ENCODE results near the gene CUBN.
A peak's percentile ranks its signal among the peaks of the same experiment; 100 is the strongest.

The CUBN gene

DNA sequence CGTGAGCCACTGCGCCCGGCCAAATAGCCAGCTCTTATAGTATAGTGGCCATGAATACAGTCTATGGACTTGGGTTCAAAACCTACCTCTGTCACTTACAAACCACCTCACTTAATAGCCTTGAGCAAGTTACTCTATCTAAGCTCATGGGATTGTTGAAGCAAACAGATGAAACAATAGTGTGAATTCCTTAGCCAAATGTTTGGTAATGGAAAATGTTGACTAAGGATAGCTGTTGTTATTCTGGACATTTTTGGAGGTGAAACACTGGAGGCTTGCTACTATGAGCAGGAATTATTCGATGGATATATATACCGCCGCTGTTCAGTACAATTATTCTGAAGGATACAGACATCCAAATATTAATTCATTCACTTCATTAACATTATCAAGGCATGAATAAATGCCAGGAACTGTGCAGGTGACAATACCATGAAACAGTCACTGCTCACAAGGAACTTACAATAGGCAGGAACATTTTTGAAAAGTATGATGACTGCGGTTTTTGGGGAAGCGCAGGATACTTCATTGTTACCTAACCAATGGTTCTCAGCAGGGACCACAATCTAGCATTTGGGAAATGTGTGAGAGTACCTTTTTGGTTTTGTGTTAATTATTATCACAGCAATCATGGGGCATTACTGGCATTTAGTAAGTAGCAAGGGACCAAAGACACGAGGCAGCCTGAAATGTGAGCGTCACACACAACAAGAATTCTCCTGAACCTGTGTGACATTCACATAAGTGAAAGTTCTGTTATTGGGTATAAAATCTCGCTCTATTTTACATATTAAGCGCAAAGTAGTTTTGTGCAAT lies 55.7 kb downstream of the CUBN start:
- Histone ChIP-seq H3K27ac (ENCODE audit: low read depth, low read length) (peak overlapping the region; percentile 99), H2AFZ (ENCODE audit: low read length, unreplicated experiment) (no peak overlapping the region), H3K4me3 (ENCODE audit: low read depth, low read length) (no peak overlapping the region)

DNA sequence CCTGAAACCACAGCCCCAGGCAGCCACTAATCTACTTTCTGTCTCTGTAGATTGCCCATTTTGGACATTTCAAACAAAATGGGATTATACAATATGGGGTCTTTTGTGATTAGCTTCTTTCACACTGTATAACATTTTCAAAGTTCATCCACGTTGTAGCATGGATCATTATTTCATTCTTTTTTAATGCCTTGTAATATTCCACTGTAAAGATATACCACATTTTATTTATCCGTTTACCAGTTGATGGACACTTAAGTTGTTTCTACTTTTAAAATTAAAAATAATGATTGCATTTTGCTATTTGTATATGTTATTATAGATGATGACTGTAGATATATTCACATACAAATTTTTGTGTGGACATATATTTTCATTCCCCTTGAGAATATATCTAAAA lies 60.7 kb downstream of the CUBN start:
- Histone ChIP-seq H2AFZ (ENCODE audit: low read length, unreplicated experiment) (no peak overlapping the region), H3K79me2 (ENCODE audit: control insufficient read depth, insufficient read depth, low read length, unreplicated experiment) (no peaks in the 10 kb centered on the region), H3K4me1 (ENCODE audit: control insufficient read depth, insufficient read depth, low read length, unreplicated experiment) (peaks cover 28% of the 10 kb centered on the region), H3K36me3 (ENCODE audit: insufficient read depth, low read length) (no peaks in the 10 kb centered on the region), H3K4me3 (ENCODE audit: low read depth, low read length) (no peak overlapping the region), H3K27ac (ENCODE audit: low read depth, low read length) (no peak overlapping the region), H3K27me3 (ENCODE audit: insufficient read depth, low read length) (no peaks in the 10 kb centered on the region)

More for the DNA sequence above, 55.7 kb downstream of the CUBN start:
- Histone ChIP-seq H3K36me3 (ENCODE audit: insufficient read depth, low read length) (no peaks in the 10 kb centered on the region), H3K79me2 (ENCODE audit: control insufficient read depth, insufficient read depth, low read length, unreplicated experiment) (no peaks in the 10 kb centered on the region), H3K4me1 (ENCODE audit: control insufficient read depth, insufficient read depth, low read length, unreplicated experiment) (peaks cover 47% of the 10 kb centered on the region), H3K27me3 (ENCODE audit: insufficient read depth, low read length) (no peaks in the 10 kb centered on the region)

DNA sequence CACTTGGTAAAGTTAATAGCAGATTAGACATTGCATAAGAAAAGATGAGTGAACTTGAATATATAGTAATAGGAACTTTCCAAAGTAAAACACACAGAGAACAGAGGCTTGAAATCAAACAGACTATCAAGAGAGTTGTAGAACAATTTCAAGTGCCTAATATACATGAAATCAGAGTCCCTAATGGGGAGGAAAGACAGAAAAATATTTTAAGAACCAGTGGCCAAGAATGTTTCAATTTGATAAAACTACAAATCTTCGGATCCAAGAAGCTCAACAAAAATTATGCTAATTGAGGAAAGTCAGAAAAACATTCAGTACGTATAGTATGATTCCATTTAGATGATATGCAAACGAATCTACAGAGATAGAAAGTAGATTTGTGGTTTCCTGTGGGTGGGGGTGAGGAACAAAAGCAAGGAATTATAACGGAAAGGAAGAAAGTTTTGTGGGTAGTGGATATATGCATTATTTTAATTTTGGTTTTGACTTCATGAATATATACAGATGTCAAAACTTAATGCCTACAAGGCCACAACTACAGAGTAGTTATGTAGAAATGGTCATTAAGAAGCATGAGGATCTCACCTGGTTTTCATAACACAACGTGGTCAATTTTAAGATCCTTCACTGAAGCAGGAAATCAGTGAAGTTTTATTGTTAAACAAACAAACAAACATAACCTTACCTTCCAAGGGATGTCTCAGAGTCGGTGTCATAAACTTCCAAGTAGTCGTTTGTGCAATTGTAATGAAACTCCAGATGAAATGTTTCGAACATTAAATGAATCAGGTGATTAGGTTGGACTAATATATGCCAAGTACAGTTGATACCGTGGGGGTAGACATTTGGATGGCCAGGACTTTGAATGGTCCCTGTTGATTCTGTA lies 62.0 kb downstream of the CUBN start:
- H3K27me3 ChIP-seq (ENCODE audit: insufficient read depth, low read length), result no peaks in the 10 kb centered on the region
- H3K4me1 ChIP-seq (ENCODE audit: control insufficient read depth, insufficient read depth, low read length, unreplicated experiment), result peaks cover 35% of the 10 kb centered on the region
- no peaks in the 10 kb centered on the region for H3K79me2 ChIP-seq (ENCODE audit: control insufficient read depth, insufficient read depth, low read length, unreplicated experiment)
- peak overlapping the region; percentile 27; the same call in 1 of the 2 replicates for H3K4me3 ChIP-seq (ENCODE audit: low read depth, low read length)
- peak overlapping the region; percentile 77 for H2AFZ ChIP-seq (ENCODE audit: low read length, unreplicated experiment)
- no peaks in the 10 kb centered on the region for H3K36me3 ChIP-seq (ENCODE audit: insufficient read depth, low read length)
- H3K27ac ChIP-seq (ENCODE audit: low read depth, low read length), result peak overlapping the region; percentile 61

DNA sequence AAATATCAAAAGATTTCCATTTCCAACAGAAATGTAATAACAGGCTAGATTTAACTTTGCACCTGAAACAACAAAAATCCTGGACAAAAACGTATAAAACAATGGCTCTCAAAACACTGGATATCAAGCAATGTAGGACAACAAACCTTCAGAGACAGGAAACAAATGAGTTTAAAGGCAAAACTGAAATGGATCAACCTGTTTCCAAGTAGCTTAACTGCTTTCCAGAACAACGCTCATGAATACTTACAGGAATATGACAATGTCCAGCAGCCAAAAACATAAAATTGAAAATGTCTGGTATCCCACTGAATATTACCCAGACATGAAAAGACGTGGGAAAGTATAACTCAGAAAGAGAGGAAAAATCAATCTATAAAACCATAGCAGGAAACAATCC lies 62.8 kb downstream of the CUBN start:
- Histone ChIP-seq H3K4me3 (ENCODE audit: low read depth, low read length) (no peak overlapping the region), H3K27ac (ENCODE audit: low read depth, low read length) (peak overlapping the region; percentile 61), H2AFZ (ENCODE audit: low read length, unreplicated experiment) (peak overlapping the region; percentile 35), H3K27me3 (ENCODE audit: insufficient read depth, low read length) (no peaks in the 10 kb centered on the region), H3K4me1 (ENCODE audit: control insufficient read depth, insufficient read depth, low read length, unreplicated experiment) (peaks cover 34% of the 10 kb centered on the region), H3K36me3 (ENCODE audit: insufficient read depth, low read length) (no peaks in the 10 kb centered on the region), H3K79me2 (ENCODE audit: control insufficient read depth, insufficient read depth, low read length, unreplicated experiment) (no peaks in the 10 kb centered on the region)

DNA sequence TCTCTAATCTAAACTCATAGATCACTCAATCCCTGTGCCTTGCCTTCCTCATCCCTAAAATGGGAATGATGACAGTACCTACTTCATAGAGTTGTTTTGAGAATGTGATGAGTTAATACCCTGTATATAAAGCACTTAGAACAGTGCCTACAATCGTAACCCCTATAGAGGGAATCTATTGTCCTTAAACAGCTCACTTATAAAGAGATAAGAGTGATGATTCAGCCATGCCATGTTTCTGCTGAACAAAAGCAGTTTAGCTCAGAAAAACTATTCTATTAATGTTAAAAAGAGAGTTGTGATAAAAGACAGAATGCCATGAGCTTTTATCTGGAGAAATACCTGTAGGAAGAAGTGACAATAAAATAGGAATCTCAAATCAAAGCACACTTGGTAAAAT lies 63.6 kb downstream of the CUBN start:
- no peaks in the 10 kb centered on the region for H3K79me2 ChIP-seq (ENCODE audit: control insufficient read depth, insufficient read depth, low read length, unreplicated experiment)
- H3K27me3 ChIP-seq (ENCODE audit: insufficient read depth, low read length), result no peaks in the 10 kb centered on the region
- no peak overlapping the region for H3K4me3 ChIP-seq (ENCODE audit: low read depth, low read length)
- no peak overlapping the region for H2AFZ ChIP-seq (ENCODE audit: low read length, unreplicated experiment)
- no peak overlapping the region for H3K27ac ChIP-seq (ENCODE audit: low read depth, low read length)
- H3K36me3 ChIP-seq (ENCODE audit: insufficient read depth, low read length), result no peaks in the 10 kb centered on the region
- H3K4me1 ChIP-seq (ENCODE audit: control insufficient read depth, insufficient read depth, low read length, unreplicated experiment), result peaks cover 42% of the 10 kb centered on the region

DNA sequence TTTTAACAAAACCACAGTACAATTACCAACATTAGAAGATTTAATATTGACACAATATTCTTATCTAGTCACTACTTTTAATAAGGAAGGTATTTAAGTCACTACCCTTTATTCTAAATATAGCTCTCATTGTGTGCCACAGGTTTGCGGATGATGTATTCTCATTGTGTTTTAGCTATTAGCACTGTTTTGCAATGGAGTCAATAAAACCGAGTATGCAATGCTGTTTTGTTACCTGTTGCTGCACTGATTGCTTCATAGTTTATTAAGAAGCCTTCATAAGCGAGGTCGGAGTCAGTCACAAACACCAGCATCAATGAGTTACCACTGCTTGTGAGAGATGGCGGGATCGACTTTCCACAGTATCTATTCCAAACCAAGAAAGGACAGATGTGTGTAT lies 64.3 kb downstream of the CUBN start:
- H3K4me1 ChIP-seq (ENCODE audit: control insufficient read depth, insufficient read depth, low read length, unreplicated experiment), result peaks cover 44% of the 10 kb centered on the region

DNA sequence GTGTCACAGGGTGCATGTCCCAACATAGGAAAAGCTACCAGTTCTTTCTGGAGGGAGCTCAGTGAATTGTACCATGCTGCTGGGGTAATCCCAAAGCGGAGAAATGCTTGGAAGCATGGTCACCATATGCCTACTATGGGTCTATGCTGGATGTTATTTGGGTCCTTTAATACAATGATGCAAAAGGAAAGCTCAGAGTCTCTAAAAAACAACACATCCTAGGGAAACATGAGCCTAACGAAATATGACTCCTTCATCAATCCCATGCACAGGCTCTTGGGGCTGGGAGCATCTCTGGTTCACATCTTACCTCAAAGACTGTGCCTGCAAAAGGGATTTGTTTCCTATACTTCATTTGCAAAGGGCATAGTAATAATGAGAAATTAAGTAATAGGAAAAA lies 65.2 kb downstream of the CUBN start:
- Histone ChIP-seq H3K79me2 (ENCODE audit: control insufficient read depth, insufficient read depth, low read length, unreplicated experiment) (no peaks in the 10 kb centered on the region), H3K27me3 (ENCODE audit: insufficient read depth, low read length) (no peaks in the 10 kb centered on the region), H3K27ac (ENCODE audit: low read depth, low read length) (peak overlapping the region; percentile 100), H2AFZ (ENCODE audit: low read length, unreplicated experiment) (no peak overlapping the region), H3K4me3 (ENCODE audit: low read depth, low read length) (no peak overlapping the region), H3K4me1 (ENCODE audit: control insufficient read depth, insufficient read depth, low read length, unreplicated experiment) (peaks cover 49% of the 10 kb centered on the region), H3K36me3 (ENCODE audit: insufficient read depth, low read length) (no peaks in the 10 kb centered on the region)

More for the DNA sequence above, 64.3 kb downstream of the CUBN start:
- H3K36me3 ChIP-seq (ENCODE audit: insufficient read depth, low read length), result no peaks in the 10 kb centered on the region
- H3K4me3 ChIP-seq (ENCODE audit: low read depth, low read length), result no peak overlapping the region
- no peaks in the 10 kb centered on the region for H3K79me2 ChIP-seq (ENCODE audit: control insufficient read depth, insufficient read depth, low read length, unreplicated experiment)
- H3K27ac ChIP-seq (ENCODE audit: low read depth, low read length), result no peak overlapping the region
- H3K27me3 ChIP-seq (ENCODE audit: insufficient read depth, low read length), result no peaks in the 10 kb centered on the region
- H2AFZ ChIP-seq (ENCODE audit: low read length, unreplicated experiment), result no peak overlapping the region

DNA sequence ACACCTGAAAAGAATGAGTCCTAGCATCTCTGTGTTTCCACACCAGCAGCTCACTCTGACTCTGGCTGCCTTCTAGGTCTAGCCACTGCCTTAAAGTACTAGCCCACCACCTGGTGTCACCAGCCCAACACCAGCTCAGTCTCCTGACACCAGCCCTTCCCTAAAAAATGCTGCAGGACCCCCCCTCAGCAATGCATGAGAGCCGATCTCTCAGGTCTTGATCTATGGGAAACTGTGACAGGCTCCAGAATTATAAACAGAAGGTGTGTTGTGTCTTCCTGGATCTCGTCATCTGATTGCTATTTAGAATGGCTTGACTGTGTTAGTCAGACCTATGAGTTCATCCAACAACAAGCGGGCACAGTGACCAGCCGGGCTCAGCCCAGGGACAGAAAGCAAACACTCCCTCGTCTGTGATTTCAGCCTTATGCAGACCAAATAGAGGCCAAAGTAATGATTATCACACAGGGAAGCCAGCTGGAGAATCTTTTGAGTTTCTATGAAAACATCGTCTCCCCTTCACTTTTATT lies 66.6 kb downstream of the CUBN start:
- Histone ChIP-seq H3K27ac (ENCODE audit: low read depth, low read length) (peak overlapping the region; percentile 100), H3K27me3 (ENCODE audit: insufficient read depth, low read length) (no peaks in the 10 kb centered on the region), H3K4me1 (ENCODE audit: control insufficient read depth, insufficient read depth, low read length, unreplicated experiment) (peaks cover 59% of the 10 kb centered on the region), H3K36me3 (ENCODE audit: insufficient read depth, low read length) (no peaks in the 10 kb centered on the region), H2AFZ (ENCODE audit: low read length, unreplicated experiment) (peak overlapping the region; percentile 2), H3K79me2 (ENCODE audit: control insufficient read depth, insufficient read depth, low read length, unreplicated experiment) (no peaks in the 10 kb centered on the region), H3K4me3 (ENCODE audit: low read depth, low read length) (peak overlapping the region; percentile 57)

DNA sequence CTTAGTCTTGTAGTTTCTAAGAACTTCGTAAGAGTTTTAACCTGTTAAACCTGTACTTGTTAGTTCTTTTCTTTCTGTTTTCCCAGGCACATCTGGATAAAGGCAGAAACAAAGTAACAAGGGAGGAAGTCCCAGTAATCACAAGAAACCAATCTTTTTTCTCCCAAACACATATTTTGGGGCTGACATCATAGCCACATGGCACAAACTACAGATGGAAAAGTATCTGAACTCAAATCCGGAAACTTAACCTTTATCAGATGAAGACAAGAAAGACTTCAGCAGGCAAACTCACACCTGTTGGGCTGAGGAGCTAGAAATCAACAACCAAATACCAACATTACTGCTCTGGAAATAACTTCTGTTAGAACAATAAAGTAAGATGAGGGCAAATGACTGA lies 67.1 kb downstream of the CUBN start:
- no peaks in the 10 kb centered on the region for H3K79me2 ChIP-seq (ENCODE audit: control insufficient read depth, insufficient read depth, low read length, unreplicated experiment)
- H3K27me3 ChIP-seq (ENCODE audit: insufficient read depth, low read length), result no peaks in the 10 kb centered on the region
- H3K4me3 ChIP-seq (ENCODE audit: low read depth, low read length), result peak overlapping the region; percentile 57
- H3K4me1 ChIP-seq (ENCODE audit: control insufficient read depth, insufficient read depth, low read length, unreplicated experiment), result peaks cover 56% of the 10 kb centered on the region
- no peaks in the 10 kb centered on the region for H3K36me3 ChIP-seq (ENCODE audit: insufficient read depth, low read length)
- H2AFZ ChIP-seq (ENCODE audit: low read length, unreplicated experiment), result no peak overlapping the region
- H3K27ac ChIP-seq (ENCODE audit: low read depth, low read length), result peak overlapping the region; percentile 100

DNA sequence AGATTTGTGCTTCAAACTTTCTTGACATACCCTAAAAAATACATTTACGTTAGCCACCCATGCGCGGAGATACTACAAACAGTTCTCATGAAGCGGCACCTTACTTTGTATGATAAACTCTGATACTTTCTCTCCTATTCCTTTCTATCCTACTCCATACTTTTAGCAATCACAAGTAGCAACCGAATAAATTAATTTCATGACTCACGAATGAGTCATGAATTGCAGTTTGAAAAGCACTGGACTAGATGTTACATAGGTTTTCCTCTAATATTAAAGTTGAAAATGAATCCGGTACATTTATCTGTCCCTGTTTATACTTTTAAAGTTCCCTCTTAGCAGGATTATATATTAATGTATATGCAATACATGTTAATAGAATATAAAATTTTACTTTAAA lies 67.6 kb downstream of the CUBN start:
- Histone ChIP-seq H2AFZ (ENCODE audit: low read length, unreplicated experiment) (peak overlapping the region; percentile 20), H3K36me3 (ENCODE audit: insufficient read depth, low read length) (no peaks in the 10 kb centered on the region), H3K4me3 (ENCODE audit: low read depth, low read length) (peak overlapping the region; percentile 57), H3K27me3 (ENCODE audit: insufficient read depth, low read length) (no peaks in the 10 kb centered on the region), H3K27ac (ENCODE audit: low read depth, low read length) (peak overlapping the region; percentile 100), H3K4me1 (ENCODE audit: control insufficient read depth, insufficient read depth, low read length, unreplicated experiment) (peaks cover 59% of the 10 kb centered on the region), H3K79me2 (ENCODE audit: control insufficient read depth, insufficient read depth, low read length, unreplicated experiment) (no peaks in the 10 kb centered on the region)

Measured in ACC112 (cell line).